SK-N-MC (cell line): ENCODE data around the gene SDHAF3.

Source experiments
- EZH2 ChIP-seq: fragments of 200-600 bp; sonication (generic); IDR thresholded peaks from one replicate; pipeline ENCODE4 v1.6.1; 2017; ENCODE audit warnings: antibody characterized with exemption
- FOXP2 ChIP-seq: optimal IDR thresholded peaks from 2 replicates; pipeline ENCODE3; 2011; ENCODE audit warnings: mild to moderate bottlenecking, moderate library complexity; ENCODE audit not compliant: insufficient read depth; ENCODE audit errors: extremely low read length, control extremely low read depth
- POLR2AphosphoS5 ChIP-seq: IDR thresholded peaks from 2 replicates; pipeline ENCODE4 v1.6.1; 2012; ENCODE audit warnings: mild to moderate bottlenecking, low read depth, low read length, borderline replicate concordance

DNA sequence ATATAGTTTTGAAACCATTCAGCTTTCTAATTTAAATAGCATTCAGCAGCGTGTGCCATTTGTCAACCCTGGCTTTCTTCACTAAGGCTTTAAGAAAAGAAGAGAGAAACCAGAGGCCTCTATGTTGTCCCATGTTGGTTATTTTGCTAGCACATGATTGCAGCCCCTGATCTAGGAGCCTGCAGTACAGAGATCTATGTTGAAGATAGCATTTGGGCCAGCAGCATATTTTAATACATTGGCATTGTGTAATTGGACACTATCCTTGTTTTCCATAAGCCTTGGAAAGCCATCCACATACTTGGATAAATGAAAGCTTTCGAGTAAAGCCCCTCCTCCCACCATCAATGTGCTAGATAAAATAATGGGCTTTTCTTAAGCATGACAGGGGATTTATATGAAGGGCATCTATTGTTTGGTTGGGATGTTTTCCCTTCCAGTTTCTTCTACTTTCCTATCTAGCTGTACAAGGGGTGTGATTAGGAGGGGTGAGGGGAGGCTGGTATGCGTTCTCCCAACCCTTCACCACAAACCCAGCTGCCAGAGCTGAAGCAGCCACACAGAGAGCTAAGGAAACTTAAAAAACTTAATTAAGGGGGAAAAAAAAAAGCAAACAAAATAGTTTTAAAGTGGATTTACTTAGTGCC is 23.1 kb upstream of the SDHAF3 start:
- TF ChIP-seq EZH2 (no peak), POLR2AphosphoS5 (no peak), FOXP2 (no peak)
